ENCODE results near the gene DNAAF5. TPM values are rescaled to one million over a fixed set of nuclear protein-coding genes. Genes with fewer than 3 reads are reported as not detected.
A peak's percentile ranks its signal among the peaks of the same experiment; 100 is the strongest.

The DNAAF5 gene
- total RNA-seq, 1 donor from 2014 or later, result 38.2 TPM

DNA sequence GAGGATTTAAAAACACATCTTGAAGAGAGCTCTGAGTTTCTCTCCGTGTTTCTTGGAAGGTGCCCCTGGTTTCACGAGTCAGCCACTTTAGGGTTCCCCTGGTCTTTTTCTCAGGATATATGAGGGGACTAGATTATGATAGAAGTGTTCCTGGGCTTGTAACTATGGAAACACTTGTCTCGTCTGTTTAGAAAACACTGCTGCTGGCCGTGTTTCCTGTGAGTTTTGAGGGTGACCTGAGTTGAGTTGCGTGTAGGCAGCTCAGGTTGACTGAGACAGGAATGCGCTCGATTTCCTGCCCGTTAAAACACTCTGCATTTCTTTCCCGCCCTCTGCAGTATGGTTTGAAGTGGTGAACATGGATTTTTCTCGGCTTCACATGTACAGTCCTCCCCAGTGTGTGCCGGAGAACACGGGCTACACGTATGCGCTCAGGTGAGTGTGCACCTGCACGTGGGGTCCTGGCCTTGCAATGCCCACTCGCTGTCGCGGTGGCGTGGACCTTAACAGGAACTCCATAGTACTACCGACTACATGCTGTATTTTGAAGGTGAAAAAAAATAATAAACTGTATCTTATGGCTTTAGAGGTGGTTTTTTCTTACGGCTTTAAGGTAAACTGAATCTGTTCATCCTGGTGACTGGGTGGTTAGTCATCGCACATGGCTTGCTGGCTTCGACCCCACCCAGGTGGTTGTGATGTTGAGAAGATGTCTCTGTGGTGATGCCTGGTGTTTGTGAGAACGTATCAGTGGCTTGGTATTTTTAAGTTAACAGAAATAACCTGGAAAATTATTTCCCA lies 105.9 kb downstream of the DNAAF5 start, which contains the start of gene SUN1:
Gene SUN1, plus strand, starts transcription at position 310 of the 801 bp plus-strand sequence. Its CDS starts 49 bp downstream, at position 359.
- DNase-seq (ENCODE audit: low read depth), result peak; percentile 46

DNA sequence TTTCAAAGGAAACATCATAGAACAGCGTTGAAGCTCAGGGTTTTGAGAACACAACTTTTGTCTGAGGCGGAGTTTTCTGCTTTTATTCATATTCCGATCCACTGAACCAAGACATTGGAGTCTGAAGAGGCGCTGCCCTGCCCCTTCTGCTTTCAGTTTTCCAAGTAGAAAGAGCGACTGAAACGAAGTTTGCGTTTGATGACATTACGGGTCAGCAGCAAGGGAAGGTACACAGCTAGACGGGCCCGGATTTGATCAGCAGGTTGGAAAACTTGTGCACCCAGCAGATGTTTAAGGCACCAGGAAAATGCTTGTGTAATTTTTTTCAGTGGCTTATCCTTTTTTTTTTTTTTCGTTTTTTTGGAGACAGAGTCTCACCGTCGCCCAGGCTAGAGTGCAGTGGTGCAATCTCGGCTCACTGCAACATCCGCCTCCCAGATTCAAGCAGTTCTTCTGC lies 106.5 kb downstream of the DNAAF5 start:
- no peak for DNase-seq (ENCODE audit: low read depth)

DNA sequence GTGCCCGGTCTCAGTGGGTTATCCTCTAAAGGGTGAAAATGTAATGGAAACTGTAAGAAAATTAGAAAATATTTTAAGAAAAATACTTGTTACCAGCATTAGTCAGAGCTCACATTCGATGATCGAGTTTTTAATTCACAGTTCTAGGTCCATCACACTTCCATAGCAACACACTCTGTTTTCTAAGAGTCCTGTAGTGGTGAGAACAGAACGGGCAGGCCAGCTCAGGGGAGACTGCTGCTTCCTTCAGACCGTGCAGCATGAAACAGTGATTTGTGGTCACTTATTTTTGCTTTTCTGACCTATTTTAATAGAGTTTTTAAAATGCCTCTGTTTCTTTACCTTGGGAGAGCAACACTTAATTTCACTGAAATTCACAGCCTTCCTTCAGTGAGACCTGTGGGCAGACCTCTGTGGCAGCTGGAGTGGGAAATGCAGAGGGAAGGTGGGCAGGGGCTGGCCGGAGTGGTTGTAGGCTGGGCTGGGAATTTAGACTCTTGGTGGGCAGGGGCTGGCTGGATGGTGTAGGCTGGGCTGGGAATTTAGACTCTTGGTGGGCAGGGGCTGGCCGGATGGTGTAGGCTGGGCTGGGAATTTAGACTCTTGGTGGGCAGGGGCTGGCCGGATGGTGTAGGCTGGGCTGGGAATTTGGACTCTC lies 107.2 kb downstream of the DNAAF5 start:
- DNase-seq (ENCODE audit: low read depth), result no peak

DNA sequence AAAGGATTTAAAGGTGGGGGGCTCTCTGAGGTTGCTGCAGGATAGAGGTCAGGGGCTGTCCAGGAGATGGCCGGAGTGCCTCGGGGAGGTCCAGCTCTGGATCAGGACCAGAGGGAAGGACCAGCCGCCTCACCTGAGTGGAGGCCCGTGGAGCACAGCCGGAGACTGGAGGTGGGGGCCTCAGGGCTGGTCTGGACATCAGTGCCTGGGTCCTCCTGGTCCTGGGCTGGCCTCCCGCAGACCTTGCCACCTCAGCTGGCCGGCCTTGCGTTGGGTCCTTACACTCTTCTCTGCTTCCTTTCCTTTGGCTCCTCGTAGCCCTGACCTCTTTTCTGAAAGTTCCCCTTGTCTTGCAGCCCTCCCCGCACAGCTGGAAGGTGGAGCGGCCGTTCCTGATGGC lies 107.8 kb downstream of the DNAAF5 start:
- DNase-seq (ENCODE audit: low read depth), result no peak

DNA sequence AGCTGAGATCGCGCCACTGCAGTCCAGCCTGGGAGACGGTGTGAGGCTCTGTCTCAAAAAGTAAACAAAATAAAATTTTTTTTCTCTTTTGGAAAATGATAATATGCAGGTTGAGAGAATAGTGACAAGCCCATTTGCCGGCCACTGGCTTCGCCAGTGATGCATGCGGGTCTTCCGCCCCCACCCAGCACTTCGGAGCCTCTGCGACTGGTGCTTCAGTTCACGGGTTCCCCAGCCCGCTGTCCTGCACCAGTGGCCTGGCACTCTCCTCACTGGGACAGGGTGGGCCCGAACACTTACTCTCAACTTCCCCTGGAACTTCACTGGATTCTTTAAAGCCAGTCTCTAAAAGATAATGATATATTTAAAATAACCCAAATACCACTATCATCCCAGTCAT lies 108.5 kb downstream of the DNAAF5 start:
- no peak for DNase-seq (ENCODE audit: low read depth)

DNA sequence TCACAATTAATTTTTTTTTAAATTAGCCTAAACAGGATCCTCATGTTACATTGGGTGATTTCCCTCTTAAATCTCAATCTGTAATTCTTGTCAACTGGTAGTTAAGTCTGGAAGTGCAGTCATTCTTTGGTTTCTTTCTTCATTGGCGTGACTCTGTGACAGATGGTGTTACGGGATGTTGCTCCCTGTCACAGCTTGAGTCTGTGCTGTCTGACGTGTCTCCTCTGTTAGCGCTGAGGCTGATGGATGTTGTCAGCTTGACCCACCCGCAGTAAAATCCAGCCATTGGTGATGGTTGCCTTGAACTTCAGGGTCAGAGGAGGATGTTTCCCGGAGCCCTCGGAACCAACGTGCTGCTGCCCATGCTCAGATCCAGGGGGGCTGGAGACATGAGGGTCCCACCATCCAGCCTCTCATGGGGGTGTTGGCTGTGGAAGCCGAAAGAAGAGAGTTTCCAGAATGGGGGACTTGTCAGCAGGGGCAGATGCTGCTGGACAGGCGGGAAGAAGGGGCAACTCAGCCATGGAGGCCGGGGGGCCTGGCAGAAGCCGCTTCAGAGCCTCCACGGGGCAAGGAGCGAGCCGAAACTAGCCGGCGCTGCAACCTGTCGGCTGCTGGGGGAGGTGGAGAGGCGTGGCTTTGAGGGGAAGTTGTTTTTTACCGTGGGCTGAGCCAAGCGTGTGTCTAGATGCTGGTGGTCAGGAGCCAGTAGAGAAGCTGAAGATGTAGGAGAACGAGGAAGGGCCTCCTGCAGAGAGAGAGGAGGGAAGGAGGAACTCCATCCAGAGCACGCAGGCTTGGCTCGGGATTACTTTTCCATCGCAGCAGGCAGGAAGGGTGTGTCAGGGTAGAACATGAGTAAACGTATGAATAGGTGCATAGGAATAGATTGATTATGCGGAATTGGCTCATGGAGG lies 109.2 kb downstream of the DNAAF5 start:
- DNase-seq (ENCODE audit: low read depth), result no peak

Other genes starting within 250 kb of the DNAAF5 start
- gene PDGFA, start 206.9 kb upstream of the DNAAF5 start, total RNA-seq, result 38.6 and 48.4 TPM in 2 replicates
- 12.3 and 16.4 TPM in 2 replicates for gene PRKAR1B, start 582 bp downstream of the DNAAF5 start, total RNA-seq
- gene SUN1, start 105.8 kb downstream of the DNAAF5 start, total RNA-seq, result 205 and 236 TPM in 2 replicates
- gene GET4, start 149.9 kb downstream of the DNAAF5 start, total RNA-seq, result 47.6 and 57.2 TPM in 2 replicates
- 0.56 and 1.6 TPM in 2 replicates for gene ADAP1, start 228.0 kb downstream of the DNAAF5 start, total RNA-seq
- 11.5 and 14.8 TPM in 2 replicates for gene COX19, start 248.8 kb downstream of the DNAAF5 start, total RNA-seq